Endothelial cell of umbilical vein (primary cell): ENCODE data around the gene NEK6. TPM values are rescaled to one million over a fixed set of nuclear protein-coding genes. Genes with fewer than 3 reads are reported as not detected.

ENCODE experiments used
- BruUV-seq: library from RNA; stranded (reverse); fragments of 400-500 nt; replicated peaks from 2 replicates; lab custom pipeline; 2021; lab: Mats Ljungman, UMichigan
- CTCF ChIA-PET: fragments of 300-600, 350-600 bp; sonication (Branson Sonifier 250); formaldehyde crosslinking; loops from one replicate; lab custom pipeline; 2021; ENCODE audit warnings: antibody characterized with exemption, inconsistent platforms; lab: Charles Lee
- POLR2A ChIA-PET: fragments of 300-600, 350-600 bp; sonication (Branson Sonifier 250); formaldehyde crosslinking; loops from one replicate; lab custom pipeline; 2021; ENCODE audit warnings: antibody characterized with exemption, inconsistent platforms; lab: Charles Lee
- DNase-seq: peaks from one replicate; pipeline ENCODE4 v3.0.0-alpha.2; 2011; ENCODE audit warnings: low read depth, low spot score
- FAIRE-seq: peaks from 2 replicates; lab custom pipeline; 2011; peaks lifted over from hg19 to GRCh38; lab: Jason Lieb, UNC
- H2AFZ ChIP-seq: 2 replicates; pipeline ENCODE4 v1.6.0; 2012; ENCODE audit warnings: low read depth, low read length, control low read depth, inconsistent platforms
- H3K27ac ChIP-seq: 2 replicates; pipeline ENCODE4 v1.5.1; 2011; ENCODE audit warnings: low read depth, mild to moderate bottlenecking, control low read depth, low read length, moderate library complexity; ENCODE audit not compliant: insufficient read depth
- H3K27me3 ChIP-seq, 2 experiments: 2 replicates each; pipeline versions ENCODE4 v1.6.0 to v1.6.1; 2011; ENCODE audit warnings: low read length in 2 of 2, mixed read lengths in 1 of 2; ENCODE audit not compliant: control insufficient read depth in 2 of 2, insufficient read depth in 2 of 2
- H3K36me3 ChIP-seq, 2 experiments: 2 replicates in 1 of 2; 3 replicates in 1 of 2; pipeline ENCODE4 v1.5.1; 2011; ENCODE audit warnings: low read length in 2 of 2, mild to moderate bottlenecking in 1 of 2, moderate library complexity in 1 of 2; ENCODE audit not compliant: control insufficient read depth in 2 of 2, insufficient read depth in 2 of 2; ENCODE audit errors: extremely low read depth in 1 of 2
- H3K4me1 ChIP-seq: 3 replicates; pipeline ENCODE4 v1.5.1; 2011; ENCODE audit warnings: mild to moderate bottlenecking, low read length; ENCODE audit not compliant: control insufficient read depth, insufficient read depth; ENCODE audit errors: extremely low read depth
- H3K4me2 ChIP-seq: 2 replicates; pipeline ENCODE4 v1.6.1; 2011; ENCODE audit warnings: low read length, control low read depth, mixed read lengths; ENCODE audit not compliant: insufficient read depth
- H3K4me3 ChIP-seq, 3 experiments: fragments of 200-600 bp in 1 of 3; sonication (generic), shearing (Covaris generic) in 1 of 3; replicated peaks in 1 of 3; 2 replicates each; pipeline ENCODE4 v1.5.1; 2011 to 2016; ENCODE audit warnings: control low read depth in 3 of 3, low read length in 3 of 3, mild to moderate bottlenecking in 2 of 3, inconsistent platforms in 1 of 3, low read depth in 1 of 3, moderate library complexity in 1 of 3; ENCODE audit not compliant: insufficient read depth in 1 of 3
- H3K79me2 ChIP-seq: 2 replicates; pipeline ENCODE4 v1.6.0; 2012; ENCODE audit warnings: low read length, inconsistent platforms; ENCODE audit not compliant: control insufficient read depth, insufficient read depth
- H3K9ac ChIP-seq: replicated peaks from 2 replicates; pipeline ENCODE3; 2011; ENCODE audit warnings: low read length, control low read depth; ENCODE audit not compliant: insufficient read depth; ENCODE audit errors: extremely low read depth
- H3K9me1 ChIP-seq: replicated peaks from 3 replicates; pipeline ENCODE4 v1.6.0; 2011; ENCODE audit warnings: mild to moderate bottlenecking, low read length; ENCODE audit not compliant: control insufficient read depth, insufficient read depth; ENCODE audit errors: extremely low read depth
- H3K9me3 ChIP-seq: replicated peaks from 2 replicates; pipeline ENCODE4 v1.5.1; 2012; ENCODE audit warnings: low read length, inconsistent platforms; ENCODE audit not compliant: control insufficient read depth, insufficient read depth
- H4K20me1 ChIP-seq: replicated peaks from 2 replicates; pipeline ENCODE3; 2011; ENCODE audit warnings: mild to moderate bottlenecking, low read length; ENCODE audit not compliant: control insufficient read depth, insufficient read depth; ENCODE audit errors: extremely low read depth
- CTCF ChIP-seq, 2 donors: IDR thresholded peaks; 1 replicate in 1 of 2; 2 replicates in 1 of 2; pipeline ENCODE4 v1.5.1; 2011; ENCODE audit warnings: low read length in 2 of 2, mild to moderate bottlenecking in 2 of 2, moderate library complexity in 2 of 2, control low read depth in 1 of 2, inconsistent platforms in 1 of 2, low read depth in 1 of 2; ENCODE audit not compliant: insufficient read depth in 1 of 2; ENCODE audit errors: extremely low read depth in 1 of 2
- EZH2 ChIP-seq: IDR thresholded peaks from 2 replicates; pipeline ENCODE4 v1.6.1; 2012; ENCODE audit warnings: borderline replicate concordance, low read depth, mild to moderate bottlenecking, moderate library complexity, low read length, inconsistent platforms; ENCODE audit not compliant: severe bottlenecking
- FOS ChIP-seq: IDR thresholded peaks from 2 replicates; pipeline ENCODE4 v1.6.1; 2011; ENCODE audit warnings: mild to moderate bottlenecking, low read length, moderate library complexity, borderline replicate concordance; ENCODE audit not compliant: insufficient read depth
- GATA2 ChIP-seq: IDR thresholded peaks from 2 replicates; pipeline ENCODE4 v1.7.0; 2011; ENCODE audit warnings: low read depth, mild to moderate bottlenecking, moderate library complexity, mixed read lengths, low read length; ENCODE audit not compliant: insufficient read length, insufficient read depth
- JUN ChIP-seq: IDR thresholded peaks from 2 replicates; pipeline ENCODE4 v1.6.1; 2011; ENCODE audit warnings: borderline replicate concordance, low read depth; ENCODE audit not compliant: insufficient read length, insufficient read depth
- MYC ChIP-seq: IDR thresholded peaks from one replicate; pipeline ENCODE4 v1.6.1; 2011; ENCODE audit warnings: mild to moderate bottlenecking, low read depth, low read length
- POLR2A ChIP-seq: IDR thresholded peaks from 2 replicates; pipeline ENCODE4 v1.6.1; 2012; ENCODE audit warnings: low read depth, mild to moderate bottlenecking, control low read depth, low read length
- POLR2AphosphoS5 ChIP-seq: IDR thresholded peaks from 2 replicates; pipeline ENCODE4 v1.6.1; 2012; ENCODE audit warnings: low read depth, mild to moderate bottlenecking, control low read depth, low read length, moderate library complexity; ENCODE audit not compliant: insufficient read depth
- dilution Hi-C: fragments of 300-500 bp; cut with MboI; formaldehyde crosslinking; loops from one replicate; pipeline ENCODE4 v1.15.0; 2019; ENCODE audit warnings: low sequenced_read_pairs; ENCODE audit not compliant: extremely low pct_ligation_motif_present
- intact Hi-C: fragments of 100-400 bp; cut with micrococcal nuclease; formaldehyde crosslinking; loops from one replicate; pipeline ENCODE4 v1.10.0; 2022
- polyA plus RNA-seq, 4 experiments: library from polyadenylated mRNA; depleted of rRNA in 3 of 4; stranded (reverse) in 3 of 4; unstranded in 1 of 4; fragments of >200 nt; gene quantifications; 2 replicates each; pipeline versions ENCODE4 v1.2.1 to v1.2.3, GENCODE V29; 2011 to 2012; ENCODE audit warnings: missing spikeins in 1 of 4
- total RNA-seq: library from RNA; stranded (reverse); gene quantifications from 2 replicates; pipeline ENCODE4 v1.2.3, GENCODE V29; 2021
- TF ChIP-seq, protein P1 (sequence below): IDR thresholded peaks from 2 replicates; pipeline ENCODE4 v1.6.1; 2011; ENCODE audit not compliant: insufficient read depth, insufficient read length

Gene NEK6
- total and polyA plus RNA-seq, 2 donors (not counting 3 experiments of a cell fraction or from before 2014, with no cell fraction given) = 64.3 to 67.1 TPM

GRCh38 chr9:124266826-124267201 is 9.1 kb downstream of the NEK6 start:
- ChIA-PET POLR2A (interaction anchor here (1.1 kb wide), 1 partner anchor 14 kb away, joined by 4 read pairs; no protein-coding TSS in a partner anchor), CTCF (interaction anchor here (1.1 to 2.6 kb wide), 10 partner anchors 8 to 140 kb away, joined by 3 to 9 read pairs (median 5); no protein-coding TSS in a partner anchor)
- no peak for DNase-seq
- intact Hi-C loops = loop anchor here (1.0 to 2.0 kb wide), 6 partner anchors 8 to 140 kb away; no protein-coding TSS in a partner anchor
- peaks cover 0 to 3% of the 10 kb centered on the region in 2 experiments for H3K36me3 ChIP-seq
- H3K4me3 ChIP-seq = no peak overlapping the region
- FAIRE-seq = no peak
- BruUV-seq = TSS peak; percentile 98
- dilution Hi-C loops = no loop called here
- no peaks in the 10 kb centered on the region for H3K9me1 ChIP-seq
- no peaks in the 10 kb centered on the region for H4K20me1 ChIP-seq
- peak overlapping the region; percentile 88 for H3K9ac ChIP-seq
- H3K9me3 ChIP-seq = no peaks in the 10 kb centered on the region
- H3K27ac ChIP-seq = peak overlapping the region; percentile 87
- H3K79me2 ChIP-seq = peaks cover 92% of the 10 kb centered on the region
- TF ChIP-seq POLR2A = no peak
- no peak for TF ChIP-seq MYC
- peak overlapping the region; percentile 15 for H3K4me2 ChIP-seq
- no peaks in the 10 kb centered on the region for H3K27me3 ChIP-seq
- H2AFZ ChIP-seq = no peak overlapping the region
- H3K4me1 ChIP-seq = peaks cover 78% of the 10 kb centered on the region

- no peaks in the 10 kb centered on the region for H3K27me3 ChIP-seq
- H3K27ac ChIP-seq = peak overlapping the region; percentile 87
- H3K36me3 ChIP-seq = peaks cover 0 to 3% of the 10 kb centered on the region in 2 experiments
- H3K79me2 ChIP-seq = peaks cover 92% of the 10 kb centered on the region
- H3K4me2 ChIP-seq = peak overlapping the region; percentile 15
- TF ChIP-seq JUN = peak; percentile 81
- TF ChIP-seq MYC = peak; percentile 29
- TF ChIP-seq, protein P1, sequence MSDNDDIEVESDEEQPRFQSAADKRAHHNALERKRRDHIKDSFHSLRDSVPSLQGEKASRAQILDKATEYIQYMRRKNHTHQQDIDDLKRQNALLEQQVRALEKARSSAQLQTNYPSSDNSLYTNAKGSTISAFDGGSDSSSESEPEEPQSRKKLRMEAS = peak; percentile 64
- TF ChIP-seq CTCF (IDR thresholded peaks at IDR 0.05; ENCODE audit: extremely low read depth in 1 of 2, insufficient read depth in 1 of 2, low read depth in 1 of 2, low read length in 2 of 2) = peak in 1 of 2 donors; percentile 15
- no peak for TF ChIP-seq GATA2
- TF ChIP-seq EZH2 = no peak
- TF ChIP-seq FOS = peak; percentile 76
- TF ChIP-seq POLR2AphosphoS5 = peak; percentile 93
- peak; percentile 79 for TF ChIP-seq POLR2A
- peak; percentile 98 for FAIRE-seq
- BruUV-seq = TSS peak; percentile 20
- intact Hi-C loops = loop anchor here (1.0 to 2.0 kb wide), 6 partner anchors 8 to 141 kb away; no protein-coding TSS in a partner anchor
- ChIA-PET CTCF (interaction anchor here (0.9 to 2.6 kb wide), 10 partner anchors 8 to 141 kb away, joined by 3 to 9 read pairs (median 4); no protein-coding TSS in a partner anchor), POLR2A (no interaction called here)
- H3K4me1 ChIP-seq = peaks cover 72% of the 10 kb centered on the region
- dilution Hi-C loops = no loop called here
- H3K4me3 ChIP-seq = no peak overlapping the region
- no peaks in the 10 kb centered on the region for H4K20me1 ChIP-seq
- H2AFZ ChIP-seq = no peak overlapping the region
- DNase-seq = peak; percentile 89
- H3K9me1 ChIP-seq = no peaks in the 10 kb centered on the region
- H3K9ac ChIP-seq = peak overlapping the region; percentile 88
- H3K9me3 ChIP-seq = no peaks in the 10 kb centered on the region
These were observed 9.6 kb downstream of the NEK6 start for GRCh38 chr9:124267271-124267807.
